ENCODE data around the gene SDHD.

GRCh38 chr11:112132737-112133136 lies 46.1 kb downstream of the SDHD start:
- TF ChIP-seq BHLHE40 (IDR thresholded peaks at IDR 0.05; ENCODE audit: borderline replicate concordance) (no peak), PKNOX1 (IDR thresholded peaks at IDR 0.05) (no peak), SP1 (IDR thresholded peaks at IDR 0.05) (no peak), FOXA1 (IDR thresholded peaks at IDR 0.05) (no peak)
